ENCODE data around the gene ANKMY1. TPM values are rescaled to one million over a fixed set of nuclear protein-coding genes. Genes with fewer than 3 reads are reported as not detected.

ANKMY1 gene
- total RNA-seq, 1 donor from 2014 or later: 16.8 TPM

DNA sequence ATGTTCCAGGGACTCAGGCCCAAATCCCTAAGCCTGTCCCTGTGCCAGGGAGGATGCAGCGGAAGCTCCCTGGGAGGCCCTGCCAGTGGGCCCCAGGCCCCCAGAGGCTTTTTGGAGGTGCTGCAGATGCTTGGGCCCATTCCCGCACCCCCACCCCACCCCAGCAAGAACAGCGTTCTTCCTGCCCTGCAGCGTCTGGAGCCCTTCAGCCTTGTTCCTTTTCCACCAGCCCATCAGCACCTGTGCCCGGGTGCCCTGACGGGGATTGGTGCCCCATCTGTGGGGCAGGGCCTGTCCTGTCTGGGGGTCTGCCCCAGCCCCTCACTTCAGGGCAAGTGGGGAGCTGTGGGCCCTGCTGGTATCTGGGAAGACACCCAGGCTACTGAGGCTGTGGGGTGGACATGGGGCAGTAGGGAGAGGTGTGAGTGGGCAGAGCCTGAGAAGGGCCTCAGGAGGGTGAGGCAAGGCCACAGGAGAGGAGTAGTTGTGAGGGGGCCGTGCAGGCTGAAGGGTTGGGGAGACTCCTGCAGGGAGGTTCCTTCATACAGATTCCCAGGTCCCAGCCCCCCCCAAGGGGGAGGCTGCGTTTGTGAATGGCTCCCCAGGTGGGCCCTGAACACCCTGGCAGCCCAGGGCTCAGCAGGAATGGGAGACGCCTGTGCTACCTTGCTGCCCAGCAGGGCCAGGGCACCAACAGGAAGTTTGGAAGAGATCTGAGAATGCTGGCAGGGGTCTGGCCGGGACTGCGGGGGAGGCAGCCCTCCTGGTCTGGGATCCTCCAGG, 12.9 kb upstream of the ANKMY1 start:
- TF ChIP-seq, protein P1, sequence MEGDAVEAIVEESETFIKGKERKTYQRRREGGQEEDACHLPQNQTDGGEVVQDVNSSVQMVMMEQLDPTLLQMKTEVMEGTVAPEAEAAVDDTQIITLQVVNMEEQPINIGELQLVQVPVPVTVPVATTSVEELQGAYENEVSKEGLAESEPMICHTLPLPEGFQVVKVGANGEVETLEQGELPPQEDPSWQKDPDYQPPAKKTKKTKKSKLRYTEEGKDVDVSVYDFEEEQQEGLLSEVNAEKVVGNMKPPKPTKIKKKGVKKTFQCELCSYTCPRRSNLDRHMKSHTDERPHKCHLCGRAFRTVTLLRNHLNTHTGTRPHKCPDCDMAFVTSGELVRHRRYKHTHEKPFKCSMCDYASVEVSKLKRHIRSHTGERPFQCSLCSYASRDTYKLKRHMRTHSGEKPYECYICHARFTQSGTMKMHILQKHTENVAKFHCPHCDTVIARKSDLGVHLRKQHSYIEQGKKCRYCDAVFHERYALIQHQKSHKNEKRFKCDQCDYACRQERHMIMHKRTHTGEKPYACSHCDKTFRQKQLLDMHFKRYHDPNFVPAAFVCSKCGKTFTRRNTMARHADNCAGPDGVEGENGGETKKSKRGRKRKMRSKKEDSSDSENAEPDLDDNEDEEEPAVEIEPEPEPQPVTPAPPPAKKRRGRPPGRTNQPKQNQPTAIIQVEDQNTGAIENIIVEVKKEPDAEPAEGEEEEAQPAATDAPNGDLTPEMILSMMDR (conservative IDR thresholded peaks at IDR 0.05): no peak
- no peak for DNase-seq (ENCODE audit: extremely low spot score, unreplicated experiment)
- H3K4me1 Mint-ChIP-seq (ENCODE audit: unreplicated experiment): peaks cover 7% of the 10 kb centered on the region
- no peaks in the 10 kb centered on the region for H3K36me3 Mint-ChIP-seq
- peak overlapping the region; percentile 26 for H3K4me3 Mint-ChIP-seq
- H3K27ac Mint-ChIP-seq: no peak overlapping the region
- H3K27me3 Mint-ChIP-seq: peaks cover 7% of the 10 kb centered on the region
- H3K9me3 Mint-ChIP-seq: no peaks in the 10 kb centered on the region

DNA sequence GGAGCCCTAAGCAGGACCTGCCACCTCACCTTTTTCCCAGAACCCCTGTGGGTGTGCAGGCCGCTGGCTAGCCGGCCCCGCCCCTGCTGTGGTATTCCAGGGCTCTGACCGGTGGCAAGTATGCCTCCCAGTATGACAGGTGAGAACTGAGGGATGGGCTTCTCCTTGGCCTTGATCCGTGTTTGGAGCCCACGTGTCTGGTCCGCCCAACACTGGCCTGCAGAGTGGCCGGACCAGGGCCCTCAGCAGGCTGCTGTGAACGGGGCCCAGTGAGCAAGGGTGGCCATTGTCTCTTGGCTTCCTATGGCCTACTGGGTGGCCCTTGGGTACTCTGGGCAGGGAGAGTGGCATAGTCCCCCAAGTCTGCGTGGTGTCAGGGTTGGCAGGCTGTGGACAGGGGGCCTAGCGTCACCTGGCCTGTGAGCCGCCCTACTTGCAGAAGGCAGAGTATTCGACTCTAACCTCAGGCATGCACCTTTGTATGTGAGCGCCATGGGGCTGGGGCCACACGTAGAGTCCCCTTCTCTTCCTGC, 12.3 kb upstream of the ANKMY1 start:
- no peaks in the 10 kb centered on the region for H3K36me3 Mint-ChIP-seq
- no peak for DNase-seq (ENCODE audit: extremely low spot score, unreplicated experiment)
- TF ChIP-seq, protein P1 (conservative IDR thresholded peaks at IDR 0.05): no peak
- peaks cover 7% of the 10 kb centered on the region for H3K27me3 Mint-ChIP-seq
- H3K27ac Mint-ChIP-seq: no peak overlapping the region
- H3K4me3 Mint-ChIP-seq: peak overlapping the region; percentile 62
- H3K9me3 Mint-ChIP-seq: no peaks in the 10 kb centered on the region
- H3K4me1 Mint-ChIP-seq (ENCODE audit: unreplicated experiment): peaks cover 7% of the 10 kb centered on the region

DNA sequence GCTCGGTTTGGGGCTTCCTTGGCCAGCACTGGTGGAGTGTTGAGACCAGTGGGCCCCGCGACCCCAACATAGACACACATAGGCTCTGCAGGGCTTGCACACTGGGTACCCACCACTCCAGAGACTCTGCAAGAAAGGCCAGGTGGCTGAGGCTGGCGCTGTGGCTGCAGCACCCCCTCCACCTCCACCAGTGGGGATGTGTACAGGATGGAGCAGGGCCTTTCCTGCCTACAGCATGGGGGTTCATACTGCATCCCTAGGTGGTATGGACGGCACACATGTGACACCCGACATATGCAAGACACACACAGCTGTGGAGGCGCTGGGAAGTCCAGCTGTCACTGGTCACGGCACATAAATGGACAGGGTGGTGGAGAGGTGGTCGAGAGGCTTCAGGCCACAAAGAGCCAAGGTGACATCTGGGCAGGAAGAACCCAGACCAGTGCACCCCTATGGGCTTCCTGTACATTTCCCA, 11.8 kb upstream of the ANKMY1 start:
- no peaks in the 10 kb centered on the region for H3K9me3 Mint-ChIP-seq
- H3K4me3 Mint-ChIP-seq: peak overlapping the region; percentile 80
- no peak for DNase-seq (ENCODE audit: extremely low spot score, unreplicated experiment)
- peak overlapping the region; percentile 48 for H3K27ac Mint-ChIP-seq
- H3K4me1 Mint-ChIP-seq (ENCODE audit: unreplicated experiment): peaks cover 7% of the 10 kb centered on the region
- TF ChIP-seq, protein P1 (conservative IDR thresholded peaks at IDR 0.05): no peak
- H3K36me3 Mint-ChIP-seq: no peaks in the 10 kb centered on the region
- H3K27me3 Mint-ChIP-seq: peaks cover 7% of the 10 kb centered on the region

DNA sequence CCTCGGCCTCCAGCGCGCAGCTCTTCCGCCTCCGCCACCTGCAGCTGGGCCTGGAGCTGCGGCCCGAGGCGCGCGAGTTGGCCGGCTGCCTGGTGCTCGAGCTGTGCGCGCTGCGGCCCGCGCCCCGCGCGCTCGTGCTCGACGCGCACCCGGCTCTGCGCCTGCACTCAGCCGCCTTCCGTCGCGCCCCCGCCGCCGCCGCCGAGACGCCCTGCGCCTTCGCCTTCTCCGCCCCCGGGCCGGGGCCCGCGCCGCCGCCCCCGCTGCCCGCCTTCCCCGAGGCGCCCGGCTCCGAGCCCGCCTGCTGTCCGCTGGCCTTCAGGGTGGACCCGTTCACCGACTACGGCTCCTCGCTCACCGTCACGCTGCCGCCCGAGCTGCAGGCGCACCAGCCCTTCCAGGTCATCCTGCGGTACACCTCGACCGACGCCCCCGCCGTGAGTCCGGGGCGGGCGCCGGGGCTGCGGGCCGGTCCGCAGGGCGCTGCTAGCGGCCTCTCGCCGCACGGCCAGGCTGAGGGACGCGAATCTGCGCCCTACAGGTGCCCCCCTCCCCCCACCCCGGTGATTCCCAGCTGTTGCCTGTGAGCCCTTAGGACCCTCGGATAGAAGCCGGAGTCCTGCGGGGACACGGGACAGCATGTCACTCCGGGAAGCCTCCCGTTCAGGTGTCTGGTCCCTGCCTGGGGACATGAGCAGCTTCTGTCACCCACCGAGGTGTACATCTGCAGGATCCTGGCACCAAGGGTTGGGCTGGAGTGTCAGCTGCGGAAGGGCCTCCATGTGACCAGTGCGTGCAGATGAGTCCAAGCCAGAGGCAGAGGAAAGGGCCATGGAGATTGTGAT, 11.1 kb upstream of the ANKMY1 start:
- Mint-ChIP-seq H3K27me3 (peaks cover 7% of the 10 kb centered on the region), H3K4me1 (ENCODE audit: unreplicated experiment) (peaks cover 7% of the 10 kb centered on the region), H3K4me3 (peak overlapping the region; percentile 80), H3K36me3 (no peaks in the 10 kb centered on the region), H3K9me3 (no peaks in the 10 kb centered on the region), H3K27ac (peak overlapping the region; percentile 48)
- DNase-seq (ENCODE audit: extremely low spot score, unreplicated experiment): peak; percentile 66
- TF ChIP-seq, protein P1 (conservative IDR thresholded peaks at IDR 0.05): no peak

DNA sequence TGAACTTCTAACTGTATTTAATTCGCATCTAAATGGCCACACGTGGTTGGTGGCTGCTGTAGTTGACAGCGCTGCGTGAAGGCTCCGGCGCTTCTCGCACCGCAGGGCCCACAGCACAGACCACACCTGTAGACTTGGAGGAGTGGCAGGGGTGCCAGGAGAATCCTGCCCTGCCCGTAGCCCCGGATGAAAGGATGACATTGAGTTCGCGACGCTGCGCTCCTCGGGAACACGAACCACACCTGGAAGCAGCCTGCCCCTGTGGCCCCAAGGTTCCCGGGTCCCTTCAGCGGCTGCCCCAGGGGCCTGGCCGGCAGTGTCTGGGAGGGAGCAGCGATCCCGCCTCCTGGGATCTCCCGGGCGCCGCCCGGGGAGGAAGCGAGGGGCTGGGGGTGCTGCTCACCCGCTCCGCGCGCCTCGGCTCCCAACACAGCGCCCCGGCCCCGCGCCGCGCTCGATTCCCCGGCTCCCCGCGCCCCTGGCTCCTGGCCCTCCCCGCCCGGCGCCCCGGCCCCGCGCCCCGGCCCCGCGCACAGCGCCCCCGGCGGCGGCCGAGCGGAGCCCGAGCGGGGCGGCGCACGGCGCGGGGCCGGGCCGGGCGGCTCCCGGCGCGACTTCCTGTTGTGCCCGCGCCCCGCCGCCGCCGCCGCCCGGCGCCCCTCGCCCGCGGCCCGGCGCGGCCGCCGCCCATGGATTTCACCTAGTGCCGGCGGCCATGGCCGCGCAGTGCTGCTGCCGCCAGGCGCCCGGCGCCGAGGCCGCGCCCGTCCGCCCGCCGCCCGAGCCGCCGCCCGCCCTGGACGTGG, 10.3 kb upstream of the ANKMY1 start, which contains the start of gene RNPEPL1:
Gene RNPEPL1 (plus strand): TSS at position 613 of the 806 bp plus-strand sequence. CDS start 103 bp downstream, at position 716.
- peak within 1 kb of the TSS; percentile 92 for H3K4me3 Mint-ChIP-seq
- no peaks in the 10 kb centered on the region for H3K9me3 Mint-ChIP-seq
- peaks cover 7% of the 10 kb centered on the region for H3K4me1 Mint-ChIP-seq (ENCODE audit: unreplicated experiment)
- peak within 1 kb of the TSS; percentile 93 for H3K27ac Mint-ChIP-seq
- peaks cover 7% of the 10 kb centered on the region for H3K27me3 Mint-ChIP-seq
- TF ChIP-seq, protein P1 (conservative IDR thresholded peaks at IDR 0.05): peak; percentile 26
- DNase-seq (ENCODE audit: extremely low spot score, unreplicated experiment): peak; percentile 71
- peaks cover 3% of the 10 kb centered on the region for H3K36me3 Mint-ChIP-seq
